ENCODE results near the gene RFX3. TPM values are rescaled to one million over a fixed set of nuclear protein-coding genes. Genes with fewer than 3 reads are reported as not detected.

RFX3 gene
- 10 to 100 TPM in 2 of 9 donors, 1 to 10 TPM in 7; 3.1 to 14.2 (median 6.2) TPM for total RNA-seq
- 1 to 10 TPM; 1.4 to 2.5 (median 1.9) TPM for polyA plus RNA-seq
- long read RNA-seq, donor 1: 0 reads
- long read RNA-seq, donor 2: 0 reads
- long read RNA-seq, donor 3: 0 reads
- long read RNA-seq, donor 4, partial matches to known transcripts: 0 of 2 reads
- long read RNA-seq, donor 4, other reads (novel, unspliced or antisense): 2 of 2 reads
- long read RNA-seq, donor 5: 0 reads
- long read RNA-seq, donor 6, partial matches to known transcripts: 1 of 2 reads
- long read RNA-seq, donor 6, other reads (novel, unspliced or antisense): 1 of 2 reads
- long read RNA-seq, donor 7: 0 reads
- long read RNA-seq, donor 8: 0 reads
- long read RNA-seq, donor 9: 0 reads
- long read RNA-seq, donor 10: 0 reads

GRCh38 chr9:3525836-3526164 is at the start of gene RFX3:
TSS of gene RFX3 (minus strand) at chr9:3526001. CDS start at chr9:3395588, 130,413 bp downstream.
- DNase-seq: peak; percentile 90 to 94 (median 93)
- Histone ChIP-seq H3K27ac (peak within 1 kb of the TSS; percentile 99 to 100 (median 100)), H3K27me3 (no peaks in the 10 kb centered on the region), H3K4me3 (peak within 1 kb of the TSS; percentile 80 to 99 (median 91)), H3K4me1 (replicated peaks in 1 of 2) (peaks cover 7 to 25% of the 10 kb centered on the region in 2 donors), H3K9me3 (replicated peaks in 1 of 3) (no peaks in the 10 kb centered on the region), H3K36me3 (replicated peaks in 1 of 2) (no peaks in the 10 kb centered on the region)
- intact Hi-C loops (cut with DNase I): no loop called here
- no peak for TF ChIP-seq CTCF (IDR thresholded peaks at IDR 0.05)
- no peak for TF ChIP-seq POLR2A (IDR thresholded peaks at IDR 0.05)
- 0 to 2% (median 1%) methylated on average over 8 to 24 of the region's 24 CpGs for WGBS, 4 donors

- Histone ChIP-seq H3K4me1 (replicated peaks in 1 of 2) (no peaks in the 10 kb centered on the region), H3K27ac (no peak overlapping the region), H3K9me3 (replicated peaks in 1 of 3) (no peaks in the 10 kb centered on the region), H3K36me3 (replicated peaks in 1 of 2) (no peaks in the 10 kb centered on the region), H3K4me3 (no peak overlapping the region), H3K27me3 (no peaks in the 10 kb centered on the region)
- TF ChIP-seq CTCF (IDR thresholded peaks at IDR 0.05) (no peak), POLR2A (IDR thresholded peaks at IDR 0.05) (no peak)
- WGBS, 4 donors: 92 to 96% (median 95%) methylated on average over 1 of the region's 1 CpG
- no peak for DNase-seq
- intact Hi-C loops (cut with DNase I): no loop called here
Observed at GRCh38 chr9:3571500-3571899, 45.7 kb upstream of the RFX3 start.

GRCh38 chr9:3569529-3569928 is 43.7 kb upstream of the RFX3 start:
- Histone ChIP-seq H3K27ac (no peak overlapping the region), H3K36me3 (replicated peaks in 1 of 2) (no peaks in the 10 kb centered on the region), H3K27me3 (no peaks in the 10 kb centered on the region), H3K9me3 (replicated peaks in 1 of 3) (no peaks in the 10 kb centered on the region), H3K4me3 (no peak overlapping the region), H3K4me1 (replicated peaks in 1 of 2) (no peaks in the 10 kb centered on the region)
- no peak for TF ChIP-seq POLR2A (IDR thresholded peaks at IDR 0.05)
- no peak for TF ChIP-seq CTCF (IDR thresholded peaks at IDR 0.05)
- 83 to 100% (median 96%) methylated on average over 1 of the region's 1 CpG for WGBS, 4 donors
- intact Hi-C loops (cut with DNase I): no loop called here
- no peak for DNase-seq

- H3K27ac ChIP-seq: no peak overlapping the region
- no peaks in the 10 kb centered on the region for H3K4me1 ChIP-seq (replicated peaks in 1 of 2)
- no peaks in the 10 kb centered on the region for H3K9me3 ChIP-seq (replicated peaks in 1 of 3)
- intact Hi-C loops (cut with DNase I): no loop called here
- H3K27me3 ChIP-seq: no peaks in the 10 kb centered on the region
- 94 to 98% (median 94%) methylated on average over 6 of the region's 6 CpGs for WGBS, 4 donors
- DNase-seq: no peak
- H3K4me3 ChIP-seq: no peak overlapping the region
- TF ChIP-seq POLR2A (IDR thresholded peaks at IDR 0.05): no peak
- no peak for TF ChIP-seq CTCF (IDR thresholded peaks at IDR 0.05)
- no peaks in the 10 kb centered on the region for H3K36me3 ChIP-seq (replicated peaks in 1 of 2)
Observed at GRCh38 chr9:3567988-3568387, 42.2 kb upstream of the RFX3 start.

Measured in adrenal gland (tissue), 19 donors.